ENCODE data around the gene MYMK.

The MYMK gene

GRCh38 chr9:133516961-133517350 lies 7.8 kb downstream of the MYMK start:
- no peaks in the 10 kb centered on the region for H3K36me3 ChIP-seq (ENCODE audit: control insufficient read depth, low read length)
- H3K27ac ChIP-seq (ENCODE audit: low read depth, low read length): no peak overlapping the region
- H4K20me1 ChIP-seq (ENCODE audit: control insufficient read depth, insufficient read depth, low read depth, low read length): no peaks in the 10 kb centered on the region
- peaks cover 6% of the 10 kb centered on the region; the same call in 1 of the 2 replicates for H3K9me3 ChIP-seq (ENCODE audit: control insufficient read depth, insufficient read depth, low read length)
- no peaks in the 10 kb centered on the region for H3K9me2 ChIP-seq (replicated peaks; ENCODE audit: control insufficient read depth, low read length)
- no peaks in the 10 kb centered on the region for H3K79me2 ChIP-seq (ENCODE audit: control insufficient read depth, low read length)
- TF ChIP-seq EZH2phosphoT487 (IDR thresholded peaks at IDR 0.05; ENCODE audit: borderline replicate concordance, low read length): no peak
- TF ChIP-seq CTCF (IDR thresholded peaks at IDR 0.05; ENCODE audit: low read depth, low read length, poor library complexity, severe bottlenecking): no peak
- H3K4me3 ChIP-seq (ENCODE audit: low read length): no peak overlapping the region
- no peaks in the 10 kb centered on the region for H3K4me1 ChIP-seq (ENCODE audit: control insufficient read depth, low read length)
- H3K27me3 ChIP-seq (ENCODE audit: control insufficient read depth, low read length): no peaks in the 10 kb centered on the region
- H3F3A ChIP-seq (ENCODE audit: control insufficient read depth, insufficient read depth): 0 out of 2 replicates have a peak, but pooled peaks cover 2% of the 10 kb centered on the region
- H3K4me2 ChIP-seq (ENCODE audit: low read length): no peak overlapping the region

- Histone ChIP-seq H3K4me3 (ENCODE audit: low read length) (no peak overlapping the region), H3K9me2 (replicated peaks; ENCODE audit: control insufficient read depth, low read length) (no peaks in the 10 kb centered on the region), H3F3A (ENCODE audit: control insufficient read depth, insufficient read depth) (0 out of 2 replicates have a peak, but pooled peaks cover 5% of the 10 kb centered on the region), H3K27ac (ENCODE audit: low read depth, low read length) (no peak overlapping the region), H3K27me3 (ENCODE audit: control insufficient read depth, low read length) (no peaks in the 10 kb centered on the region), H3K4me1 (ENCODE audit: control insufficient read depth, low read length) (no peaks in the 10 kb centered on the region), H3K79me2 (ENCODE audit: control insufficient read depth, low read length) (no peaks in the 10 kb centered on the region), H3K4me2 (ENCODE audit: low read length) (no peak overlapping the region), H3K9me3 (ENCODE audit: control insufficient read depth, insufficient read depth, low read length) (peaks cover 12% of the 10 kb centered on the region; the same call in 1 of the 2 replicates), H3K36me3 (ENCODE audit: control insufficient read depth, low read length) (no peaks in the 10 kb centered on the region), H4K20me1 (ENCODE audit: control insufficient read depth, insufficient read depth, low read depth, low read length) (no peaks in the 10 kb centered on the region)
- no peak for TF ChIP-seq CTCF (IDR thresholded peaks at IDR 0.05; ENCODE audit: low read depth, low read length, poor library complexity, severe bottlenecking)
- TF ChIP-seq EZH2phosphoT487 (IDR thresholded peaks at IDR 0.05; ENCODE audit: borderline replicate concordance, low read length): no peak
These were observed 8.4 kb downstream of the MYMK start for GRCh38 chr9:133516256-133516960.

DNA sequence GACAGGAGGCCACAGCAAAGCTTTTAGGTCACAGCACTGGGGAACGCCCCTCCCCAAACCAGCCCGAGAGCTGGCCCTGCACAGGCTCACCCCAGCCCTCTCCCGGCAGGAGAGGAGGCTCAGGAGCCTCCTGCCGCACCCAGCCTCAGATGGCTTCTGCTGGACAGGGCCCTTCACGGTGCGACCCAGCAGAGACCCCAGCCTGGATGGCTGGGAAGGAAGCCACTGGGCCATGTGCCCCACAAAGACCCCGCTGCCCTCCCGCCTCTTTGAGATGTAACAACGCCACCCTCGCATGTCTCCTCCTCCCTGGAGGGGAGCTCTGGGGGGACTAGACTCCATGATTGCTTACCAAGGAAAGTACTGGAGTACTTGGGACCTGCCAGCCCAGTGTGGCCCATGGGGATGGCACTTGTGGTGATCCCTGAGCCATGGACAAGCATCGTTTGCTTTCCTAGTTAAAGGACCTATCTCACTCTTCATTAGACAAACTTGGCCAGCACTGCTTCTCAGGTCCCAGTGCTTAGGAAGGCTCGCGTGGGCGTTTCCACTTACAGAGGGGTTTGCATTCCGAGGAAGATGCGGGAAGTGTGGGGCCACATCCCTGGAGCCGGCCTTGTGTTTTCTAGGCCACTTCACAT lies 9.0 kb downstream of the MYMK start:
- peaks cover 12% of the 10 kb centered on the region; the same call in 1 of the 2 replicates for H3K9me3 ChIP-seq (ENCODE audit: control insufficient read depth, insufficient read depth, low read length)
- no peaks in the 10 kb centered on the region for H3K27me3 ChIP-seq (ENCODE audit: control insufficient read depth, low read length)
- no peaks in the 10 kb centered on the region for H4K20me1 ChIP-seq (ENCODE audit: control insufficient read depth, insufficient read depth, low read depth, low read length)
- TF ChIP-seq EZH2phosphoT487 (IDR thresholded peaks at IDR 0.05; ENCODE audit: borderline replicate concordance, low read length): no peak
- TF ChIP-seq CTCF (IDR thresholded peaks at IDR 0.05; ENCODE audit: low read depth, low read length, poor library complexity, severe bottlenecking): no peak
- no peak overlapping the region for H3K4me2 ChIP-seq (ENCODE audit: low read length)
- H3K27ac ChIP-seq (ENCODE audit: low read depth, low read length): no peak overlapping the region
- no peaks in the 10 kb centered on the region for H3K79me2 ChIP-seq (ENCODE audit: control insufficient read depth, low read length)
- no peaks in the 10 kb centered on the region for H3K4me1 ChIP-seq (ENCODE audit: control insufficient read depth, low read length)
- H3K4me3 ChIP-seq (ENCODE audit: low read length): no peak overlapping the region
- H3K9me2 ChIP-seq (replicated peaks; ENCODE audit: control insufficient read depth, low read length): no peaks in the 10 kb centered on the region
- H3K36me3 ChIP-seq (ENCODE audit: control insufficient read depth, low read length): no peaks in the 10 kb centered on the region
- 0 out of 2 replicates have a peak, but pooled peaks cover 5% of the 10 kb centered on the region for H3F3A ChIP-seq (ENCODE audit: control insufficient read depth, insufficient read depth)

Data from DOHH2 (cell line).